ENCODE results near the gene CLTC. TPM values are rescaled to one million over a fixed set of nuclear protein-coding genes. Genes with fewer than 3 reads are reported as not detected.

The CLTC gene
- total RNA-seq, 4 donors from 2014 or later: 141 to 284 (median 237) TPM

GRCh38 chr17:59743842-59744241 is 124.1 kb downstream of the CLTC start:
- TF ChIP-seq CTCF (IDR thresholded peaks at IDR 0.05; ENCODE audit: low read depth): no peak

- TF ChIP-seq CTCF (IDR thresholded peaks at IDR 0.05; ENCODE audit: low read depth): no peak
These were observed 125.3 kb downstream of the CLTC start for GRCh38 chr17:59745040-59745439.

Other genes starting within 250 kb of the CLTC start
- gene DHX40, start 54.3 kb upstream of the CLTC start, total RNA-seq: 10 to 100 TPM; 41.6 to 54.8 (median 49.3) TPM
- 10 to 100 TPM; 17.3 to 36.7 (median 32.4) TPM for gene PTRH2, start 87.5 kb downstream of the CLTC start, total RNA-seq
- gene VMP1, start 87.8 kb downstream of the CLTC start, total RNA-seq: 100 to 1,000 TPM in 3 of 4 donors, 10 to 100 TPM in 1; 94.2 to 332 (median 246) TPM